Urothelium cell line (cell line): ENCODE measurements around the gene RANBP10.
"Not testable (repeated sequence)": the region's sequence is repeated elsewhere in the genome, so short reads cannot be mapped to it uniquely, and the experiment has no call there.

Experiments used
- DNase-seq: peaks from one replicate; pipeline ENCODE4 v3.0.0; 2011; ENCODE audit warnings: low spot score, mixed read lengths
- FAIRE-seq: peaks from 2 replicates; lab custom pipeline; 2011; peaks lifted over from hg19 to GRCh38; lab: Jason Lieb, UNC

The RANBP10 gene

GRCh38 chr16:67719048-67719777 lies 87.1 kb downstream of the RANBP10 start, which contains the start of gene GFOD2:
Gene GFOD2, minus strand, starts transcription at chr16:67719316. Its CDS starts 33,601 bp downstream, at chr16:67685715.
- FAIRE-seq (no peak), DNase-seq (peak; percentile 100)

DNA sequence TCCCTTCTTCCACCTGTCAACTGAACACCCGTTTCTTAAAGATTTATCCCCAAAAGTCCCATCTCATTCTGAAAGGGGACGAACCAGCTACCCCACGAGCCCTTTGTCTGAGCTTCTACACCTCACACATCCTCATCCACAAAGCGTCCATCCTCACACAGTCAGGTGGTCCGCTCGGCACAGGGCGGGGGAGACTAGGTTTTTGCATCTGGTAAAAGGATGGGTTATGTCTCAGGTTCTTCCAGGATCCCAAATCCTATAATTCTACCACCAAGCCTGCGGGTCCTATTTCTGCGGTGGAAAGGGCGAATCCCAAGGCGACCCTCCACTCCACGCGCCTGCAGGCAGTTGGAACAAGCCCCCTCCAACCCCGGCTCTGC lies 87.7 kb downstream of the RANBP10 start:
- FAIRE-seq: no peak
- no peak for DNase-seq

DNA sequence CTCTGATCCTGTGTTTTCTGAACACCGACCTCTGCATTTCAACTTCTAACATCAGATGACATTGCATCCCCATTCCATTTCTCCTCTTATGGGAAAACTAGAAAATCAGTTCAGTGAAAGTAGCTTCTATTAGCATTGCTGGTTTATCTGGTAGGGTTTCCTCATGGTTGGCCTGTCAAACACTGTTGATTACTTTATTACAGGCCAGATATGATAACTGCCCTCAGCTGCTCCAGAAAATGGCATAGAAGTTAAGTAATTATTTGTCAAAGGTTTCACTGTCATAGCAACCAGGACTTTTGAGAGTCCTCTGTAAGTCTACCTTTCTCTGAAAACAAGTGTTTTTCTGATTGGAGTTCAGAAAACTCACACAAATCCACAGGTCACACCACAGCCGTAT lies 90.3 kb downstream of the RANBP10 start:
- DNase-seq: no peak
- no peak for FAIRE-seq

- no peak for FAIRE-seq
- no peak for DNase-seq
Measured at GRCh38 chr16:67714522-67714921, 91.8 kb downstream of the RANBP10 start.

DNA sequence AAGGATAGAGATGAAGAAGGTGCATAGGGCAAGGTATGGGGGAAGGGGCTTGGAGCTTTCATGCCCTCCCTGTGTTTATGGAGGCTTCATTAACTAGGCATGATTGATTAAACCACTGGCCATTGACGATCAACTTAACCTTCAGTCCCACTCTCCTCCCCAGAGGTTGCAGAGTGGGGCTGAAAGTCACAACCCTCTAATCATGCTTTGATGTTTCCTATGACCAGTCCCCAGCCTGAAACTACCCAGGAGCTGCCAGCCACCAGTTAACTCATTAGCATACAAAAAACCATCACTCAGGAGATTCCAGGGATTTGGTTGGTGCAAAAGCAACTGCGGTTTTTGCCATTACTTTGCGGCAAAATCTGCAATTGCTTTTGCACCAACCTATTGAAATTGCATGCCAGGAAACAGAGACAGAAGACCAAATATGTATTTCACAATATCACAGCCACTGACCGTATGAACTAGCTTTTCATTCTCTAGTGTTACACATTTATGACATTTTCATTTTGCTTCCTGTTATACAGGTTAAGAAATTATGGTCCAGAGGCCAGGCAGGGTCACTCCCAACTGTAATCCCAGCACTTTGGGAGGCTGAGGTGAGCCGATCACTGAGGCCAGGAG lies 92.6 kb downstream of the RANBP10 start:
- DNase-seq (no peak), FAIRE-seq (no peak)

- no peak for FAIRE-seq
- DNase-seq: no peak
Measured at GRCh38 chr16:67710607-67711006, 95.8 kb downstream of the RANBP10 start.

DNA sequence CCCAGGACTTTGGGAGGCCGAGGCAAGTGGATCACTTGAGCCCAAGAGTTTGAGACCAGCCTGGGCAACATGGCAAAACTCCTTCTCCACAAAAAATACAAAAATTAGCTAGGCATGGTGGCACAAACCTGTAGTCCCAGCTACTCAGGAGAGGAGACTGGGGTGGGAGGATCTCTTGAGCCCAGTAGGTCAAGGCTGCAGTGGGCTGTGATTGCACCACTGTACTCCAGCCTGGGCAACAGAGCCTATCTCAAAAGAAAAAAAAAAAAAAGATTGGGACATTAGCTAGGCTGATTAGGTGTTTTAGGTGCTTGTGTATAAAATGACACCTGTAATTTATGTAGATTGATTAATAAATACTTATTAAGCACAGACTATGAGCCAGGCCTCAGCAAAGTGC lies 97.3 kb downstream of the RANBP10 start:
- DNase-seq (no peak), FAIRE-seq (no peak)

DNA sequence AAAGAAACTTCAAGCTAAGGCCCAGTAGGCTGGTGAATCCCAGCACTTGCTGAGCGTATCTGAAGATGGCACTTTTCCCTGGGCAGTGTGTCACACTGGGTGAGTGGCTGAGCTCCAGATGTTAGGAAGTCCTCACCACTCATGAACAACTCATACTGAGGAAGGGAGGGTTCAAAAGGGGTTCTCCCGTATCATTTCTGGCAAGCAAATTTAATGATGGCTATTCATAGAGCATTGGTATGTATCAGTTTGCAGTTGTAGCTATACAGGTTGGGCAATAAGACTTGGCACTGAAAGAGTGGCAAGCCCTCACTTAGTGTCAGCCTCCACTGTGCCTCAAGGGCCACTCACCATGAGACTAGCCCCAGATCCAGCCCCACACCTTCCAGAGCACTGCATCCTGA lies 98.0 kb downstream of the RANBP10 start:
- DNase-seq (no peak), FAIRE-seq (no peak)

GRCh38 chr16:67707790-67708189 lies 98.6 kb downstream of the RANBP10 start:
- no peak for FAIRE-seq

GRCh38 chr16:67707210-67707609 lies 99.2 kb downstream of the RANBP10 start:
- DNase-seq: no peak
- no peak for FAIRE-seq

More at GRCh38 chr16:67707790-67708189, 98.6 kb downstream of the RANBP10 start:
- no peak for DNase-seq

DNA sequence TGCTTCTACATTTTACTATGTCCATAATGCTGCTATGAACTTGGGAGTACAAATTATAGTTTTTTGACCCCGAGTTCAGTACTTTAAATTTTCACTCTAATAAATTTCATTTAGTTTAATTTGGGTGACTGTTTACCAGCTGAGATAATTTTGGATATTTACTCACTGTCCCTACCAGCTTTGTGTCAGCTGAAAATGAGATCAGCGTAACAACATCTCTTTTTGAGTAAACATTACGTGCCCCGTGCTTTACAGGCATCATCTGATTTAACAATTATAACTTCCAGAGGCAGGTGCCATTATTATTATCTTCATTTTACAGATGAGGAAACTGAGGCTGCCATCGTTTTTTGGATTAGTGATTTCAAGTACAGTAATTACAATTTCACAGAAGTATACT lies 102.2 kb downstream of the RANBP10 start:
- FAIRE-seq (no peak), DNase-seq (no peak)

DNA sequence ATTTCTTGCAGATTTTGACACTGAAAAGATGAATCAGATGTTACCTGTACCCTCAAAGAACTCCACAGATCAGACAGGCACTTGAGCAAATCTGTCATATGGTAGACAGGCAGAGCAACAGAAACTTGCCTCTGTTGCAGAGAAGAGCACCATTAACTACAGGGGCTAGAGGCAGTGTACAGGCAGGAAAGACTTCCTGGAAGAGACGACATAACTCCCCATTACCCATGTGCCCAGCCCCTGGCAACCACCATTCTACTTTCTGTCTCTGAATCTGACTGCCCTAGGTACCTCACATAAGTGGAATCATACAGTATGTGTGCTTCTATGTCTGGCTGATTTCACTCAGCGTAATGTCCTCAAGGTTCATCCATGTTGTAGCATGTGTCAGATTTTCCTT lies 102.7 kb downstream of the RANBP10 start:
- FAIRE-seq (no peak), DNase-seq (no peak)

DNA sequence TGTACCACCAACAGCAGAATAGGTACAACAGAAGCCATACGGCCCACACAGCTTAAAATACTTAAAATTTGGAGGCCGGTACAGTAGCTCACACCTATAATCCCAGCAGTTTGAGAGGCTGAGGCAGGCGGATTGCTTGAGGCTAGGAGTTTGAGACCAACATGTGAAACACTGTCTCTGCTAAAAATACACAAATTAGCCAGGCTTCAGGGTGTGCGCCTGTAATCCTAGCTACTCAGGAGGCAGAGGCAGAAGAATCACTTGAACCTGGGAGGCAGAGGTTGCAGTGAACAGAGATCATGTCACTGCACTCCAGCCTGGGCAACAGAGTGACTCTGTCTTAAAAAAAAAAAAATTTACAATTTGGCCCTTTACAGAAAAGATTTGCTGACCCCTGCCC lies 104.2 kb downstream of the RANBP10 start:
- DNase-seq (no peak), FAIRE-seq (no peak)

GRCh38 chr16:67701420-67701819 lies 104.9 kb downstream of the RANBP10 start:
- no peak for DNase-seq
- no peak for FAIRE-seq

DNA sequence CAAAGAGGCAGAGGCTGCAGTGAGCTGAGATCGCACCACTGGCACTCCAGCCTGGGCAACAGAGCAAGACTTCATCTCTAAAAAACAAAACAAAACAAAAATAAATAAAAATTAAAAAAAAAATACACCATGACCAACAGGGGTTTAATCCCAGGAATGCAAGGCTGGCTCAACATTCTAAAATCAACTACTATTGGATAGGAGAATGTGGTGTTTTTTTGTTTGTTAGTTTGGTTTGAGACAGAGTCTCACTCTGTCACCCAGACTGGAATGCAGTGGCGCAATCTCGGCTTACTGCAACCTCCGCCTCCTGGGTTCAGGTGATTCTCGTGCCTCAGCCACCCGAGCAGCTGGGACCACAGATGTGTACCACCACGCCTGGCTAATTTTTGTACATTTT lies 107.1 kb downstream of the RANBP10 start:
- DNase-seq (no peak), FAIRE-seq (no peak)

GRCh38 chr16:67697422-67698185 lies 108.8 kb downstream of the RANBP10 start:
- DNase-seq (no peak), FAIRE-seq (no peak)

- DNase-seq: no peak
- FAIRE-seq: no peak
Measured at GRCh38 chr16:67694611-67695010, 111.7 kb downstream of the RANBP10 start.

GRCh38 chr16:67693517-67694285 lies 112.7 kb downstream of the RANBP10 start:
- not testable (repeated sequence) for DNase-seq, FAIRE-seq

DNA sequence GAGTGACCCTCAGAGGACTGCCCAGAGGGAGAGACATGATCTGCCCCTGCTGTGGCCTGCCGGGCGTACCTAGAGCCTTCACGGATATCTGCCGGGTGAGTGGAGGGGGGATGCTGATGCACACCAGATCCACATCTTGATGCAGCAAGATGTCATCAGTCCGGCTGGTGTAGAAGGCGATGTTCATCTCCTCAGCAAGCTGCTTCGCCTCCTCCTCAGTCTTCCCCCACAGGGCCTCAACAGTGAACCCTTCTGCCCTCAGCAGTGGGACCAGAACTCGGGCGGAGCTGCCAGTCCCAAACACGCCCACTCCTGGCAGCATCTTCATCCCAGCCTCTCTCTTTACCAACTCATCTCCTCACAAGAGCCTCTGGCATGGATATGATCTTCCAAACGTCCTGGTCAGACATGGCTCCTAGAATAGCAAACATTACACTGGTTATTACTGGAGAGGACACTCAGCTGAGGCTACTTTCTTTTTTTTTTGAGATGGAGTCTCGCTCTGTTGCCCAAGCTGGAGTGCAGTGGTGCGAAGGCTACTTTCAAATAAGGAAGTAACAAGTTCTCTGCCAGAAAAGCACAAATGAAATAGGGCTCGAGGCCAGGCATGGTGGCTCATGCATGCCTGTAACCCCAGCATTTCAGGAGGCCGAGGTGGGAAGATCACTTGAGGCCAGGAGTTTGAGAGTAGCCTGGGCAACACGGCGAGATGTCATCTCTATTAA lies 120.8 kb downstream of the RANBP10 start:
- FAIRE-seq (no peak), DNase-seq (no peak)

DNA sequence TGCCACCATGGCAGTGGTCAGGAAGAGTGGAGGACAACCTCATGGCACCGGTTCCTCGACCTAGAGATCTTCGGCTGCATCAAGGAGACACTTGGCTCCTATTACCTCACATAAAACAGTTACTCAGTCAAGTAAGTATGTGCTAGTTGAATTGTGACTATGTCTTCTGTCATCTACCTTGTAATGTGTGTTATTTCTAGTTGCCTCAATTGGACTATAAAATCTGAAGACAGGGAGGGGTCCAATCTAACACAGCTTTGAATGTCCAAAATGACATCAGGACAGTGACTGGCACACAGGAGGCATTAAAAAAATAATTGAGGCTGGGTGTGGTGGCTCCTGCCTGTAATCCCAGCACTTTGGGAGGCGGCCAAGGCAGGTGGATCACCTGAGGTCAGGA lies 122.6 kb downstream of the RANBP10 start:
- FAIRE-seq: no peak
- no peak for DNase-seq
